K562 (cell line): Measurements from ENCODE around the gene TMEFF1. TPM values are rescaled to one million over a fixed set of nuclear protein-coding genes. Genes with fewer than 3 reads are reported as not detected.
"Not testable (repeated sequence)": the region's sequence is repeated elsewhere in the genome, so short reads cannot be mapped to it uniquely, and the experiment has no call there.

ENCODE experiments used
- EHMT2 ChIP-seq: fragments of 450-650 bp; IDR thresholded peaks from 2 replicates; pipeline ENCODE4 v1.6.1; 2018; ENCODE audit warnings: antibody characterized with exemption
- FOXM1 ChIP-seq, 2 experiments: fragments of 450-650 bp in 1 of 2; sonication (generic) in 1 of 2; formaldehyde crosslinking in 1 of 2; IDR thresholded peaks; 2 replicates each; pipeline versions ENCODE4 v1.6.1 to v1.9.0; 2017 to 2022; ENCODE audit warnings: low read depth in 2 of 2, mild to moderate bottlenecking in 2 of 2, missing genetic modification reagents in 1 of 2, moderate library complexity in 1 of 2
- HNRNPLL ChIP-seq: fragments of 200-400 bp; formaldehyde crosslinking; IDR thresholded peaks from 2 replicates; pipeline ENCODE4 v1.6.1; 2017; ENCODE audit warnings: low read length, low read depth, mild to moderate bottlenecking; ENCODE audit not compliant: poor library complexity, severe bottlenecking
- PHF20 ChIP-seq: fragments of 450-650 bp; IDR thresholded peaks from 2 replicates; pipeline ENCODE4 v1.6.1; 2018; ENCODE audit not compliant: partially characterized antibody
- SUPT5H ChIP-seq: fragments of 450-650 bp; IDR thresholded peaks from 2 replicates; pipeline ENCODE4 v1.6.1; 2016
- YY1 ChIP-seq, 3 experiments: IDR thresholded peaks; 2 replicates each; pipeline ENCODE4 v1.6.1; 2011; ENCODE audit warnings: low read length in 2 of 3, mild to moderate bottlenecking in 2 of 3, moderate library complexity in 2 of 3, borderline replicate concordance in 1 of 3, control low read depth in 1 of 3, low read depth in 1 of 3; ENCODE audit not compliant: insufficient read depth in 3 of 3, insufficient replicate concordance in 2 of 3, control insufficient read depth in 1 of 3, insufficient read length in 1 of 3; ENCODE audit errors: extremely low read depth in 1 of 3
- polyA plus RNA-seq, 8 experiments: library from polyadenylated mRNA; depleted of rRNA in 4 of 8; stranded (reverse) in 5 of 8; unstranded in 3 of 8; fragments of >200 nt; fragmentation: Nextera tagmentation in 2 of 8; fragmentation: Illumina TruSeq in 1 of 8; extraction: Ambion mirVana in 2 of 8; extraction: Trizol in 1 of 8; gene quantifications; 2 replicates each; pipeline versions ENCODE4 v1.2.1 to v1.2.3, GENCODE V29; 2011 to 2014; ENCODE audit warnings: inconsistent platforms in 1 of 8, missing spikeins in 1 of 8
- total RNA-seq, 7 experiments: library from RNA; depleted of rRNA in 6 of 7; stranded (reverse); fragments of >200 nt in 6 of 7; fragmentation: Illumina TruSeq in 2 of 7; extraction: Trizol in 2 of 7; gene quantifications; 2 replicates each; pipeline versions ENCODE4 v1.2.1 to v1.2.3, GENCODE V29; 2011 to 2021; ENCODE audit warnings: low replicate concordance in 1 of 7
- TF ChIP-seq, protein P1 (sequence below): fragments of 450-650 bp; IDR thresholded peaks from 2 replicates; pipeline ENCODE4 v1.6.1; 2016; ENCODE audit warnings: mild to moderate bottlenecking, moderate library complexity
- TF ChIP-seq, protein P2 (sequence below): sonication (generic); formaldehyde crosslinking; IDR thresholded peaks from 2 replicates; pipeline ENCODE4 v1.8.0; 2022; ENCODE audit warnings: mild to moderate bottlenecking, missing genetic modification reagents
- TF ChIP-seq, protein P3 (sequence below), 2 experiments: fragments of 450-650 bp in 1 of 2; sonication (generic) in 1 of 2; formaldehyde crosslinking; conservative IDR thresholded peaks; 2 replicates each; pipeline versions ENCODE4 v1.4.0 to v1.8.1; 2020 to 2022; ENCODE audit warnings: mild to moderate bottlenecking in 1 of 2, missing genetic modification reagents in 1 of 2
- TF ChIP-seq, protein P4 (sequence below), 2 experiments: fragments of 450-650 bp; conservative IDR thresholded peaks; 2 replicates each; pipeline ENCODE4 v1.6.1; 2017; ENCODE audit warnings: mild to moderate bottlenecking in 2 of 2, moderate library complexity in 2 of 2

Gene TMEFF1
- total and polyA plus RNA-seq, 9 of the 15 experiments (the other 6 are each of a cell fraction or from before 2014, with no cell fraction given): 0.07 to 1.1 (median 0.28) TPM; not detected in 2

DNA sequence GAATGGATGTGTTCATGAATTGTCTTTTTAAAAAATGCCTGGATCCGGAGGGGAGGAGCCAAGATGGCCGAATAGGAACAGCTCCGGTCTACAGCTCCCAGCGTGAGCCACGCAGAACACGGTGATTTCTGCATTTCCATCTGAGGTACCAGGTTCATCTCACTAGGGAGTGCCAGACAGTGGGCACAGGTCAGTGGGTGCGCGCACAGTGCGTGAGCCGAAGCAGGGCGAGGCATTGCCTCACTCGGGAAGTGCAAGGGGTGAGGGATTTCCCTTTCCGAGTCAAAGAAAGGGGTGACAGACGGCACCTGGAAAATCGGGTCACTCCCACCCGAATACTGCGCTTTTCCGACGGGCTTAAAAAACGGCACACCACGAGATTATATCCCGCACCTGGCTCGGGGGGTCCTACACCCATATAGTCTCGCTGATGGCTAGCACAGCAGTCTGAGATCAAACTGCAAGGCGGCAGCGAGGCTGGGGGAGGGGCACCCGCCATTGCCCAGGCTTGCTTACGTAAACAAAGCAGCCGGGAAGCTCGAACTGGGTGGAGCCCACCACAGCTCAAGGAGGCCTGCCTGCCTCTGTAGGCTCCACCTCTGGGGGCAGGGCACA is 54.3 kb downstream of the TMEFF1 start (continued):
- TF ChIP-seq, protein P1, sequence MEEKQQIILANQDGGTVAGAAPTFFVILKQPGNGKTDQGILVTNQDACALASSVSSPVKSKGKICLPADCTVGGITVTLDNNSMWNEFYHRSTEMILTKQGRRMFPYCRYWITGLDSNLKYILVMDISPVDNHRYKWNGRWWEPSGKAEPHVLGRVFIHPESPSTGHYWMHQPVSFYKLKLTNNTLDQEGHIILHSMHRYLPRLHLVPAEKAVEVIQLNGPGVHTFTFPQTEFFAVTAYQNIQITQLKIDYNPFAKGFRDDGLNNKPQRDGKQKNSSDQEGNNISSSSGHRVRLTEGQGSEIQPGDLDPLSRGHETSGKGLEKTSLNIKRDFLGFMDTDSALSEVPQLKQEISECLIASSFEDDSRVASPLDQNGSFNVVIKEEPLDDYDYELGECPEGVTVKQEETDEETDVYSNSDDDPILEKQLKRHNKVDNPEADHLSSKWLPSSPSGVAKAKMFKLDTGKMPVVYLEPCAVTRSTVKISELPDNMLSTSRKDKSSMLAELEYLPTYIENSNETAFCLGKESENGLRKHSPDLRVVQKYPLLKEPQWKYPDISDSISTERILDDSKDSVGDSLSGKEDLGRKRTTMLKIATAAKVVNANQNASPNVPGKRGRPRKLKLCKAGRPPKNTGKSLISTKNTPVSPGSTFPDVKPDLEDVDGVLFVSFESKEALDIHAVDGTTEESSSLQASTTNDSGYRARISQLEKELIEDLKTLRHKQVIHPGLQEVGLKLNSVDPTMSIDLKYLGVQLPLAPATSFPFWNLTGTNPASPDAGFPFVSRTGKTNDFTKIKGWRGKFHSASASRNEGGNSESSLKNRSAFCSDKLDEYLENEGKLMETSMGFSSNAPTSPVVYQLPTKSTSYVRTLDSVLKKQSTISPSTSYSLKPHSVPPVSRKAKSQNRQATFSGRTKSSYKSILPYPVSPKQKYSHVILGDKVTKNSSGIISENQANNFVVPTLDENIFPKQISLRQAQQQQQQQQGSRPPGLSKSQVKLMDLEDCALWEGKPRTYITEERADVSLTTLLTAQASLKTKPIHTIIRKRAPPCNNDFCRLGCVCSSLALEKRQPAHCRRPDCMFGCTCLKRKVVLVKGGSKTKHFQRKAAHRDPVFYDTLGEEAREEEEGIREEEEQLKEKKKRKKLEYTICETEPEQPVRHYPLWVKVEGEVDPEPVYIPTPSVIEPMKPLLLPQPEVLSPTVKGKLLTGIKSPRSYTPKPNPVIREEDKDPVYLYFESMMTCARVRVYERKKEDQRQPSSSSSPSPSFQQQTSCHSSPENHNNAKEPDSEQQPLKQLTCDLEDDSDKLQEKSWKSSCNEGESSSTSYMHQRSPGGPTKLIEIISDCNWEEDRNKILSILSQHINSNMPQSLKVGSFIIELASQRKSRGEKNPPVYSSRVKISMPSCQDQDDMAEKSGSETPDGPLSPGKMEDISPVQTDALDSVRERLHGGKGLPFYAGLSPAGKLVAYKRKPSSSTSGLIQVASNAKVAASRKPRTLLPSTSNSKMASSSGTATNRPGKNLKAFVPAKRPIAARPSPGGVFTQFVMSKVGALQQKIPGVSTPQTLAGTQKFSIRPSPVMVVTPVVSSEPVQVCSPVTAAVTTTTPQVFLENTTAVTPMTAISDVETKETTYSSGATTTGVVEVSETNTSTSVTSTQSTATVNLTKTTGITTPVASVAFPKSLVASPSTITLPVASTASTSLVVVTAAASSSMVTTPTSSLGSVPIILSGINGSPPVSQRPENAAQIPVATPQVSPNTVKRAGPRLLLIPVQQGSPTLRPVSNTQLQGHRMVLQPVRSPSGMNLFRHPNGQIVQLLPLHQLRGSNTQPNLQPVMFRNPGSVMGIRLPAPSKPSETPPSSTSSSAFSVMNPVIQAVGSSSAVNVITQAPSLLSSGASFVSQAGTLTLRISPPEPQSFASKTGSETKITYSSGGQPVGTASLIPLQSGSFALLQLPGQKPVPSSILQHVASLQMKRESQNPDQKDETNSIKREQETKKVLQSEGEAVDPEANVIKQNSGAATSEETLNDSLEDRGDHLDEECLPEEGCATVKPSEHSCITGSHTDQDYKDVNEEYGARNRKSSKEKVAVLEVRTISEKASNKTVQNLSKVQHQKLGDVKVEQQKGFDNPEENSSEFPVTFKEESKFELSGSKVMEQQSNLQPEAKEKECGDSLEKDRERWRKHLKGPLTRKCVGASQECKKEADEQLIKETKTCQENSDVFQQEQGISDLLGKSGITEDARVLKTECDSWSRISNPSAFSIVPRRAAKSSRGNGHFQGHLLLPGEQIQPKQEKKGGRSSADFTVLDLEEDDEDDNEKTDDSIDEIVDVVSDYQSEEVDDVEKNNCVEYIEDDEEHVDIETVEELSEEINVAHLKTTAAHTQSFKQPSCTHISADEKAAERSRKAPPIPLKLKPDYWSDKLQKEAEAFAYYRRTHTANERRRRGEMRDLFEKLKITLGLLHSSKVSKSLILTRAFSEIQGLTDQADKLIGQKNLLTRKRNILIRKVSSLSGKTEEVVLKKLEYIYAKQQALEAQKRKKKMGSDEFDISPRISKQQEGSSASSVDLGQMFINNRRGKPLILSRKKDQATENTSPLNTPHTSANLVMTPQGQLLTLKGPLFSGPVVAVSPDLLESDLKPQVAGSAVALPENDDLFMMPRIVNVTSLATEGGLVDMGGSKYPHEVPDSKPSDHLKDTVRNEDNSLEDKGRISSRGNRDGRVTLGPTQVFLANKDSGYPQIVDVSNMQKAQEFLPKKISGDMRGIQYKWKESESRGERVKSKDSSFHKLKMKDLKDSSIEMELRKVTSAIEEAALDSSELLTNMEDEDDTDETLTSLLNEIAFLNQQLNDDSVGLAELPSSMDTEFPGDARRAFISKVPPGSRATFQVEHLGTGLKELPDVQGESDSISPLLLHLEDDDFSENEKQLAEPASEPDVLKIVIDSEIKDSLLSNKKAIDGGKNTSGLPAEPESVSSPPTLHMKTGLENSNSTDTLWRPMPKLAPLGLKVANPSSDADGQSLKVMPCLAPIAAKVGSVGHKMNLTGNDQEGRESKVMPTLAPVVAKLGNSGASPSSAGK: peak; percentile 73
- peak; percentile 34 for TF ChIP-seq PHF20
- TF ChIP-seq, protein P2, sequence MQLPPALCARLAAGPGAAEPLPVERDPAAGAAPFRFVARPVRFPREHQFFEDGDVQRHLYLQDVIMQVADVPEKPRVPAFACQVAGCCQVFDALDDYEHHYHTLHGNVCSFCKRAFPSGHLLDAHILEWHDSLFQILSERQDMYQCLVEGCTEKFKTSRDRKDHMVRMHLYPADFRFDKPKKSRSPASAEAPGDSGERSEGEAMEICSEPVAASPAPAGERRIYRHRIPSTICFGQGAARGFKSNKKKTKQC (CRISPR knock-in tag): 0 out of 2 replicates have a peak, but pooled peaks have one; percentile 28
- TF ChIP-seq, protein P3, sequence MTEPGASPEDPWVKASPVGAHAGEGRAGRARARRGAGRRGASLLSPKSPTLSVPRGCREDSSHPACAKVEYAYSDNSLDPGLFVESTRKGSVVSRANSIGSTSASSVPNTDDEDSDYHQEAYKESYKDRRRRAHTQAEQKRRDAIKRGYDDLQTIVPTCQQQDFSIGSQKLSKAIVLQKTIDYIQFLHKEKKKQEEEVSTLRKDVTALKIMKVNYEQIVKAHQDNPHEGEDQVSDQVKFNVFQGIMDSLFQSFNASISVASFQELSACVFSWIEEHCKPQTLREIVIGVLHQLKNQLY (CRISPR knock-in tag; conservative IDR thresholded peaks at IDR 0.05): 0 out of 4 replicates have a peak, but pooled peaks of 1 of the 2 experiments have one; percentile 66
- TF ChIP-seq YY1 (IDR thresholded peaks at IDR 0.05; ENCODE audit: borderline replicate concordance in 1 of 3, control insufficient read depth in 1 of 3, extremely low read depth in 1 of 3, insufficient read depth in 3 of 3, insufficient read length in 1 of 3, insufficient replicate concordance in 2 of 3, low read depth in 1 of 3, low read length in 2 of 3): peak; percentile 25 to 83 (median 39)
- peak; percentile 41; the same call in 1 of the 2 replicates for TF ChIP-seq FOXM1 (IDR thresholded peaks at IDR 0.05; ENCODE audit: low read depth)
- TF ChIP-seq FOXM1 (CRISPR knock-in tag; IDR thresholded peaks at IDR 0.05; ENCODE audit: low read depth): not testable (repeated sequence)
- TF ChIP-seq, protein P4, sequence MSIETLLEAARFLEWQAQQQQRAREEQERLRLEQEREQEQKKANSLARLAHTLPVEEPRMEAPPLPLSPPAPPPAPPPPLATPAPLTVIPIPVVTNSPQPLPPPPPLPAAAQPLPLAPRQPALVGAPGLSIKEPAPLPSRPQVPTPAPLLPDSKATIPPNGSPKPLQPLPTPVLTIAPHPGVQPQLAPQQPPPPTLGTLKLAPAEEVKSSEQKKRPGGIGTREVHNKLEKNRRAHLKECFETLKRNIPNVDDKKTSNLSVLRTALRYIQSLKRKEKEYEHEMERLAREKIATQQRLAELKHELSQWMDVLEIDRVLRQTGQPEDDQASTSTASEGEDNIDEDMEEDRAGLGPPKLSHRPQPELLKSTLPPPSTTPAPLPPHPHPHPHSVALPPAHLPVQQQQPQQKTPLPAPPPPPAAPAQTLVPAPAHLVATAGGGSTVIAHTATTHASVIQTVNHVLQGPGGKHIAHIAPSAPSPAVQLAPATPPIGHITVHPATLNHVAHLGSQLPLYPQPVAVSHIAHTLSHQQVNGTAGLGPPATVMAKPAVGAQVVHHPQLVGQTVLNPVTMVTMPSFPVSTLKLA (conservative IDR thresholded peaks at IDR 0.05): peak; percentile 27 to 37; a peak in 2 of 4 replicates
- peak; percentile 61 for TF ChIP-seq SUPT5H
- peak; percentile 42; the same call in 1 of the 2 replicates for TF ChIP-seq EHMT2
- TF ChIP-seq HNRNPLL: peak; percentile 70
